K562 (cell line): ENCODE measurements around the gene ZNF77. TPM values are rescaled to one million over a fixed set of nuclear protein-coding genes. Genes with fewer than 3 reads are reported as not detected.
A peak's percentile ranks its signal among the peaks of the same experiment; 100 is the strongest.

ENCODE experiments used
- ATAC-seq: fragments of 200-7000 bp; cut with Tn5 transposase; 3 replicates; pipeline ENCODE4 v1.9.1; 2020; ENCODE audit warnings: moderate library complexity
- BruUV-seq: library from RNA; stranded (reverse); fragments of 400-500 nt; replicated peaks from 2 replicates; lab custom pipeline; 2021; lab: Mats Ljungman, UMichigan
- CTCF ChIA-PET: fragments of 300-600 bp; formaldehyde crosslinking; extraction: SDS; loops from one replicate; lab custom pipeline; 2021; ENCODE audit warnings: low intra/inter-chr PET ratio; lab: Yijun Ruan, JAX
- POLR2A ChIA-PET: fragments of 300-600, 350-650 bp; sonication (Branson Sonifier 250); formaldehyde crosslinking; extraction: SDS; loops from one replicate; lab custom pipeline; 2021; ENCODE audit warnings: antibody characterized with exemption, inconsistent platforms; lab: Yijun Ruan, JAX
- DNase-seq, 4 experiments: peaks; one replicate each; pipeline versions ENCODE4 v3.0.0 to v3.0.0-alpha.2; 2011 to 2018; ENCODE audit warnings: low spot score in 3 of 4, mixed read lengths in 3 of 4; ENCODE audit errors: extremely low read depth in 1 of 4
- FAIRE-seq: peaks from 2 replicates; lab custom pipeline; 2011; peaks lifted over from hg19 to GRCh38; lab: Jason Lieb, UNC
- H2AFZ ChIP-seq: 2 replicates; pipeline ENCODE4 v1.6.0; 2011; ENCODE audit warnings: low read depth, low read length, control low read depth, inconsistent platforms
- H3K27ac ChIP-seq: fragments of 200-600 bp; 3 replicates; pipeline ENCODE4 v1.8.0; 2011; ENCODE audit warnings: low read depth, mild to moderate bottlenecking, control low read depth, inconsistent platforms, low read length, moderate library complexity, mixed read lengths; ENCODE audit errors: extremely low read depth
- H3K27me3 ChIP-seq, 2 experiments: fragments of 300-600 bp in 1 of 2; 2 replicates in 1 of 2; 3 replicates in 1 of 2; pipeline versions ENCODE4 v1.6.0 to v1.8.0; 2011; ENCODE audit warnings: inconsistent platforms in 2 of 2, low read length in 2 of 2, mild to moderate bottlenecking in 1 of 2, mixed read lengths in 1 of 2, moderate library complexity in 1 of 2; ENCODE audit not compliant: control insufficient read depth in 2 of 2, insufficient read depth in 2 of 2
- H3K36me3 ChIP-seq: fragments of 300-600 bp; 3 replicates; pipeline ENCODE4 v1.8.0; 2011; ENCODE audit warnings: mild to moderate bottlenecking, low read length, inconsistent platforms; ENCODE audit not compliant: control insufficient read depth, insufficient read depth
- H3K4me1 ChIP-seq, 2 experiments: fragments of 200-600 bp in 1 of 2; replicated peaks in 1 of 2; 2 replicates in 1 of 2; 3 replicates in 1 of 2; pipeline versions ENCODE4 v1.5.1 to v1.8.0; 2011; ENCODE audit warnings: inconsistent platforms in 2 of 2, low read length in 2 of 2, mild to moderate bottlenecking in 1 of 2, mixed read lengths in 1 of 2, moderate library complexity in 1 of 2; ENCODE audit not compliant: control insufficient read depth in 2 of 2, insufficient read depth in 2 of 2
- H3K4me2 ChIP-seq: 2 replicates; pipeline ENCODE4 v1.6.1; 2011; ENCODE audit warnings: low read length, control low read depth, inconsistent platforms, mixed read lengths; ENCODE audit not compliant: insufficient read depth
- H3K4me3 ChIP-seq: fragments of 200-600 bp; sonication (generic), shearing (Covaris generic); 2 replicates; pipeline ENCODE4 v1.5.1; 2016; ENCODE audit warnings: control low read depth, inconsistent platforms
- H3K79me2 ChIP-seq: fragments of 200-600 bp; 3 replicates; pipeline ENCODE4 v1.8.0; 2011; ENCODE audit warnings: low read length, inconsistent platforms; ENCODE audit not compliant: control insufficient read depth, insufficient read depth
- H3K9ac ChIP-seq, 2 experiments: 2 replicates each; pipeline versions ENCODE4 v1.6.0 to v1.6.1; 2011; ENCODE audit warnings: low read depth in 2 of 2, low read length in 2 of 2, control low read depth in 1 of 2, inconsistent platforms in 1 of 2, mild to moderate bottlenecking in 1 of 2, mixed read lengths in 1 of 2; ENCODE audit not compliant: insufficient read depth in 1 of 2
- H3K9me1 ChIP-seq: one replicate; pipeline ENCODE4 v1.6.0; 2011; ENCODE audit warnings: inconsistent platforms, mild to moderate bottlenecking, low read length, moderate library complexity; ENCODE audit not compliant: control insufficient read depth, insufficient read depth
- H3K9me3 ChIP-seq: replicated peaks from 2 replicates; pipeline ENCODE4 v1.5.1; 2011; ENCODE audit warnings: low read depth, low read length, inconsistent platforms; ENCODE audit not compliant: control insufficient read depth, insufficient read depth
- H4K20me1 ChIP-seq: replicated peaks from 2 replicates; pipeline ENCODE4 v1.6.1; 2011; ENCODE audit warnings: low read length, inconsistent platforms, mixed read lengths; ENCODE audit not compliant: control insufficient read depth, insufficient read depth
- CTBP1 ChIP-seq: fragments of 450-650 bp; IDR thresholded peaks from 2 replicates; pipeline ENCODE4 v1.6.1; 2016; ENCODE audit warnings: borderline replicate concordance
- DACH1 ChIP-seq: fragments of 450-650 bp; IDR thresholded peaks from 2 replicates; pipeline ENCODE4 v1.6.1; 2018; ENCODE audit not compliant: partially characterized antibody
- ELF2 ChIP-seq: fragments of 250-450 bp; sonication (Bioruptor Pico); IDR thresholded peaks from 2 replicates; pipeline ENCODE4 v1.5.0; 2021; ENCODE audit warnings: mild to moderate bottlenecking
- FOSL1 ChIP-seq: fragments of 200-800 bp; sonication (Bioruptor generic); conservative IDR thresholded peaks from 2 replicates; pipeline ENCODE4 v1.6.1; 2016; ENCODE audit warnings: missing genetic modification characterization, missing compliant biosample characterization
- HMG20A ChIP-seq: fragments of 450-650 bp; formaldehyde crosslinking; conservative IDR thresholded peaks from 2 replicates; pipeline ENCODE4 v1.4.0; 2020; ENCODE audit warnings: mild to moderate bottlenecking, mixed read lengths
- HNRNPL ChIP-seq: fragments of 200-400 bp; formaldehyde crosslinking; IDR thresholded peaks from 2 replicates; pipeline ENCODE4 v1.6.1; 2017; ENCODE audit warnings: low read depth, mild to moderate bottlenecking, low read length
- NR2F6 ChIP-seq: fragments of 450-650 bp; formaldehyde crosslinking; IDR thresholded peaks from 2 replicates; pipeline ENCODE4 v1.4.0; 2020; ENCODE audit warnings: mild to moderate bottlenecking
- RAD51 ChIP-seq: fragments of 450-650 bp; IDR thresholded peaks from 2 replicates; pipeline ENCODE4 v1.7.1; 2016; ENCODE audit warnings: low read depth, mild to moderate bottlenecking, borderline replicate concordance
- ZFP30 ChIP-seq: fragments of 250-450 bp; sonication (Bioruptor Pico); IDR thresholded peaks from 2 replicates; pipeline ENCODE4 v1.8.0; 2022; ENCODE audit warnings: moderate library complexity, mild to moderate bottlenecking, inconsistent platforms, borderline replicate concordance
- ZNF175 ChIP-seq: fragments of 200-800 bp; sonication (Bioruptor generic); IDR thresholded peaks from 2 replicates; pipeline ENCODE4 v1.6.1; 2016; ENCODE audit warnings: low read depth, mild to moderate bottlenecking, missing genetic modification characterization, missing compliant biosample characterization
- ZNF324 ChIP-seq: fragments of 250-450 bp; sonication (Bioruptor Pico); IDR thresholded peaks from 2 replicates; pipeline ENCODE4 v1.4.0; 2020; ENCODE audit warnings: mild to moderate bottlenecking
- WGBS: fragments of 100-300 bp; shearing (Covaris generic); methylation state at CpG from one replicate; pipeline ENCODE4 v1.1.6; 2016; ENCODE audit warnings: low coverage, mixed read lengths; ENCODE audit not compliant: insufficient coverage; ENCODE audit errors: missing lambda C conversion rate; 5-methylcytosine and 5-hydroxymethylcytosine counted together
- in situ Hi-C: fragments of 300-500 bp; cut with MboI; formaldehyde crosslinking; loops from 4 replicates; pipeline ENCODE4 v1.15.0; 2018; ENCODE audit warnings: inconsistent platforms, mixed read lengths
- intact Hi-C: fragments of 100-400 bp; cut with micrococcal nuclease; formaldehyde crosslinking; loops from 2 replicates; pipeline ENCODE4 v1.14.2; 2022
- polyA plus RNA-seq, 8 experiments: library from polyadenylated mRNA; depleted of rRNA in 4 of 8; stranded (reverse) in 5 of 8; unstranded in 3 of 8; fragments of >200 nt; fragmentation: Nextera tagmentation in 2 of 8; fragmentation: Illumina TruSeq in 1 of 8; extraction: Ambion mirVana in 2 of 8; extraction: Trizol in 1 of 8; gene quantifications; 2 replicates each; pipeline versions ENCODE4 v1.2.1 to v1.2.3, GENCODE V29; 2011 to 2014; ENCODE audit warnings: inconsistent platforms in 1 of 8, missing spikeins in 1 of 8
- total RNA-seq, 7 experiments: library from RNA; depleted of rRNA in 6 of 7; stranded (reverse); fragments of >200 nt in 6 of 7; fragmentation: Illumina TruSeq in 2 of 7; extraction: Trizol in 2 of 7; gene quantifications; 2 replicates each; pipeline versions ENCODE4 v1.2.1 to v1.2.3, GENCODE V29; 2011 to 2021; ENCODE audit warnings: low replicate concordance in 1 of 7
- TF ChIP-seq, protein P1 (sequence below): sonication (generic); formaldehyde crosslinking; IDR thresholded peaks from 2 replicates; pipeline ENCODE4 v1.8.1; 2023; ENCODE audit warnings: mild to moderate bottlenecking, missing genetic modification reagents, moderate library complexity
- TF ChIP-seq, protein P2 (sequence below): sonication (generic); IDR thresholded peaks from 2 replicates; pipeline ENCODE4 v1.6.1; 2016
- TF ChIP-seq, protein P3 (sequence below): fragments of 450-650 bp; IDR thresholded peaks from 2 replicates; pipeline ENCODE4 v1.6.1; 2014; ENCODE audit warnings: low read depth, mild to moderate bottlenecking, moderate library complexity, borderline replicate concordance
- TF ChIP-seq, protein P4 (sequence below): IDR thresholded peaks from 2 replicates; pipeline ENCODE4 v1.6.1; 2016; ENCODE audit warnings: missing genetic modification characterization, missing compliant biosample characterization

ZNF77 gene
- total and polyA plus RNA-seq, 9 of the 15 experiments (the other 6 are each of a cell fraction or from before 2014, with no cell fraction given): 4.3 to 14.5 (median 7.7) TPM

DNA sequence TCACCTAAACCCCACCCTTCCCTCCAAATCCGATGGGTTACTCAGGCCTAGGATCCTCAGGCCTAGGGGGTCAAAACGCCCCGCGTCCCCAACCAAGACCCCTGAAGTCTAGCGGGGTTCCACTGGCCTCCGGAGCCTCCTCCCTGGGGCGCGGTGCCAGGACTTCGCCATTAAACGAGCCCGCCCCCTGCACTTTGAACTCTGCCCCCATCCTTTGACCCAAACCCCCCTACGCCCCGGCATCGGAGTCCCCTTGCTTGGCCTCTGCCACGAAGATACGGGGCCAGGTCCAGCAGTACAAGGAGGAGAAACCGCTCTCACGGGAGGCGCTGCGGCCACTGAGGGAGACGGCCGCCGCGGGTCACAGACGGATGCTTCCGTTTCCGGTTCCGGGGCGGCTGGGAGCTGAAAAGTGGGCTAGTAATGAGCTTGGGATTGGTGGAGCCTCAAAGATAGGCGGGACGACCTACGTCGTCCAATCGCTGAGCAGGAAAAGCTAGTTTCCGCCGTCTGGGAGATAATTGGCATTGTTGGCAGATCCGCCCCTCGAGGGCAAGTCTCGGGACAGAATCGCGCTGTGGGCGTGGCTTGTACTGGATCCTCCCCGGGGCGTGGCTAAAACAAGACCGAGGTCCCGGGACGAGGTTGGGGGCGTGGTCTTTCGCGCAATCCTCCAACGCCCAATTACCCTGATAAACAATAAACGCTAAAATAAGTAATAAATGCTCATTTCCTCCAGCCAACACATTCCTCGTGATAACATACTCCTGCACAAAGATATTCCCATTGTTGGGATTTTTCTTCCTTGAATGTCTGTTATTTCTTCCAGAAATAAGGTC lies 5.7 kb upstream of the ZNF77 start:
- Histone ChIP-seq H3K9ac (peak overlapping the region; percentile 91 to 92), H3K27ac (peak overlapping the region; percentile 94), H3K27me3 (no peaks in the 10 kb centered on the region), H3K9me1 (no peaks in the 10 kb centered on the region), H3K4me3 (peak overlapping the region; percentile 77), H3K9me3 (no peaks in the 10 kb centered on the region), H4K20me1 (peaks cover 11% of the 10 kb centered on the region), H3K36me3 (no peaks in the 10 kb centered on the region), H2AFZ (peak overlapping the region; percentile 100), H3K4me2 (peak overlapping the region; percentile 98), H3K4me1 (peaks cover 8 to 9% of the 10 kb centered on the region in 2 experiments), H3K79me2 (no peaks in the 10 kb centered on the region)
- DNase-seq (peak; percentile 98 to 99 (median 99)), ATAC-seq (peak; percentile 95), FAIRE-seq (peak; percentile 99)
- no TSS peak for BruUV-seq
- intact Hi-C loops (loop anchor here (1.0 to 10.0 kb wide), 5 partner anchors 50 to 212 kb away; partner anchors contain the start of genes ZNF555 and ZNF57), in situ Hi-C loops (loop anchor here (5.0 to 10.0 kb wide), 2 partner anchors 207 to 354 kb away; no protein-coding TSS in a partner anchor)
- ChIA-PET CTCF (interaction anchor here (0.6 to 1.8 kb wide), 6 partner anchors 112 to 870 kb away, joined by 3 to 7 read pairs (median 5); partner anchors contain the start of gene TLE5), POLR2A (interaction anchor here (0.6 to 3.2 kb wide), 44 partner anchors 8 to 1105 kb away, joined by 3 to 21 read pairs (median 4); partner anchors contain the start of genes NCLN, THOP1, TLE5 and TLE6)
- under 1% methylated on average over 48 of the region's 53 CpGs for WGBS
- peak; percentile 87 for TF ChIP-seq DACH1
- TF ChIP-seq NR2F6 (CRISPR knock-in tag): peak; percentile 84; the same call in 1 of the 2 replicates
- TF ChIP-seq, protein P1, sequence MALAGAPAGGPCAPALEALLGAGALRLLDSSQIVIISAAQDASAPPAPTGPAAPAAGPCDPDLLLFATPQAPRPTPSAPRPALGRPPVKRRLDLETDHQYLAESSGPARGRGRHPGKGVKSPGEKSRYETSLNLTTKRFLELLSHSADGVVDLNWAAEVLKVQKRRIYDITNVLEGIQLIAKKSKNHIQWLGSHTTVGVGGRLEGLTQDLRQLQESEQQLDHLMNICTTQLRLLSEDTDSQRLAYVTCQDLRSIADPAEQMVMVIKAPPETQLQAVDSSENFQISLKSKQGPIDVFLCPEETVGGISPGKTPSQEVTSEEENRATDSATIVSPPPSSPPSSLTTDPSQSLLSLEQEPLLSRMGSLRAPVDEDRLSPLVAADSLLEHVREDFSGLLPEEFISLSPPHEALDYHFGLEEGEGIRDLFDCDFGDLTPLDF (CRISPR knock-in tag): peak; percentile 30; the same call in 1 of the 2 replicates
- TF ChIP-seq ZNF175 (CRISPR knock-in tag): no peak
- TF ChIP-seq HNRNPL: no peak
- peak; percentile 73 for TF ChIP-seq FOSL1 (tag)
- TF ChIP-seq ELF2: peak; percentile 79
- TF ChIP-seq ZNF324 (CRISPR knock-in tag): peak; percentile 42; the same call in 1 of the 2 replicates
- TF ChIP-seq, protein P2, sequence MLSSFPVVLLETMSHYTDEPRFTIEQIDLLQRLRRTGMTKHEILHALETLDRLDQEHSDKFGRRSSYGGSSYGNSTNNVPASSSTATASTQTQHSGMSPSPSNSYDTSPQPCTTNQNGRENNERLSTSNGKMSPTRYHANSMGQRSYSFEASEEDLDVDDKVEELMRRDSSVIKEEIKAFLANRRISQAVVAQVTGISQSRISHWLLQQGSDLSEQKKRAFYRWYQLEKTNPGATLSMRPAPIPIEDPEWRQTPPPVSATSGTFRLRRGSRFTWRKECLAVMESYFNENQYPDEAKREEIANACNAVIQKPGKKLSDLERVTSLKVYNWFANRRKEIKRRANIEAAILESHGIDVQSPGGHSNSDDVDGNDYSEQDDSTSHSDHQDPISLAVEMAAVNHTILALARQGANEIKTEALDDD: no peak
- no peak for TF ChIP-seq HMG20A (CRISPR knock-in tag)
- TF ChIP-seq, protein P3, sequence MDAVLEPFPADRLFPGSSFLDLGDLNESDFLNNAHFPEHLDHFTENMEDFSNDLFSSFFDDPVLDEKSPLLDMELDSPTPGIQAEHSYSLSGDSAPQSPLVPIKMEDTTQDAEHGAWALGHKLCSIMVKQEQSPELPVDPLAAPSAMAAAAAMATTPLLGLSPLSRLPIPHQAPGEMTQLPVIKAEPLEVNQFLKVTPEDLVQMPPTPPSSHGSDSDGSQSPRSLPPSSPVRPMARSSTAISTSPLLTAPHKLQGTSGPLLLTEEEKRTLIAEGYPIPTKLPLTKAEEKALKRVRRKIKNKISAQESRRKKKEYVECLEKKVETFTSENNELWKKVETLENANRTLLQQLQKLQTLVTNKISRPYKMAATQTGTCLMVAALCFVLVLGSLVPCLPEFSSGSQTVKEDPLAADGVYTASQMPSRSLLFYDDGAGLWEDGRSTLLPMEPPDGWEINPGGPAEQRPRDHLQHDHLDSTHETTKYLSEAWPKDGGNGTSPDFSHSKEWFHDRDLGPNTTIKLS: peak; percentile 88
- TF ChIP-seq, protein P4, sequence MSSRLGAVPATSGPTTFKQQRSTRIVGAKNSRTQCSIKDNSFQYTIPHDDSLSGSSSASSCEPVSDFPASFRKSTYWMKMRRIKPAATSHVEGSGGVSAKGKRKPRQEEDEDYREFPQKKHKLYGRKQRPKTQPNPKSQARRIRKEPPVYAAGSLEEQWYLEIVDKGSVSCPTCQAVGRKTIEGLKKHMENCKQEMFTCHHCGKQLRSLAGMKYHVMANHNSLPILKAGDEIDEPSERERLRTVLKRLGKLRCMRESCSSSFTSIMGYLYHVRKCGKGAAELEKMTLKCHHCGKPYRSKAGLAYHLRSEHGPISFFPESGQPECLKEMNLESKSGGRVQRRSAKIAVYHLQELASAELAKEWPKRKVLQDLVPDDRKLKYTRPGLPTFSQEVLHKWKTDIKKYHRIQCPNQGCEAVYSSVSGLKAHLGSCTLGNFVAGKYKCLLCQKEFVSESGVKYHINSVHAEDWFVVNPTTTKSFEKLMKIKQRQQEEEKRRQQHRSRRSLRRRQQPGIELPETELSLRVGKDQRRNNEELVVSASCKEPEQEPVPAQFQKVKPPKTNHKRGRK: no peak
- no peak for TF ChIP-seq ZFP30
- TF ChIP-seq CTBP1: no peak
- TF ChIP-seq RAD51: 0 out of 2 replicates have a peak, but pooled peaks have one; percentile 14
